Upper lobe of right lung (tissue), 1 donor: ENCODE data around the gene KCTD1. TPM values are rescaled to one million over a fixed set of nuclear protein-coding genes. Genes with fewer than 3 reads are reported as not detected.

ENCODE experiments used
- ATAC-seq: fragments of 200-7000 bp; cut with Tn5 transposase; one replicate; pipeline ENCODE4 v1.9.1; 2020; ENCODE audit warnings: mild to moderate bottlenecking, moderate library complexity
- DNase-seq: peaks from one replicate; pipeline ENCODE4 v3.0.0-alpha.2; 2020
- H3K27ac ChIP-seq: fragments of 200-600 bp; one replicate; pipeline ENCODE4 v1.8.0; 2022
- H3K27me3 ChIP-seq: fragments of 200-600 bp; one replicate; pipeline ENCODE4 v1.8.0; 2022; ENCODE audit warnings: mild to moderate bottlenecking
- H3K36me3 ChIP-seq: fragments of 200-600 bp; one replicate; pipeline ENCODE4 v1.8.0; 2022
- H3K4me1 ChIP-seq: fragments of 200-600 bp; one replicate; pipeline ENCODE4 v1.8.0; 2022
- H3K4me3 ChIP-seq: fragments of 200-600 bp; one replicate; pipeline ENCODE4 v1.8.0; 2022; ENCODE audit warnings: mild to moderate bottlenecking
- H3K9me3 ChIP-seq: fragments of 200-600 bp; one replicate; pipeline ENCODE4 v1.8.0; 2022
- intact Hi-C: fragments of 100-400 bp; cut with DNase I; formaldehyde crosslinking; loops from one replicate; pipeline ENCODE4 v1.11.0; 2022
- microRNA-seq: library from miRNA; unstranded; fragments of <30 nt; microRNA quantifications from one replicate; pipeline ENCODE4 v1.2.0, GENCODE V29; 2020; ENCODE audit warnings: borderline microRNAs expressed
- total RNA-seq: library from RNA; stranded (reverse); fragmentation: NEBNext Ultra II Directional; extraction: Animal tissue kit (Norgen Biotek cat#: 25700); gene quantifications from one replicate; pipeline ENCODE4 v1.2.1, GENCODE V29; 2021
- TF ChIP-seq, protein P1 (sequence below): fragments of 200-600 bp; IDR thresholded peaks from one replicate; pipeline ENCODE4 v1.8.0; 2022; ENCODE audit warnings: antibody characterized with exemption
- donor health status: DM: no; HTN: yes; CAD: no; lungs with severe emphysema.

Gene KCTD1
- total RNA-seq, 1 donor from 2014 or later = 9.8 TPM

DNA sequence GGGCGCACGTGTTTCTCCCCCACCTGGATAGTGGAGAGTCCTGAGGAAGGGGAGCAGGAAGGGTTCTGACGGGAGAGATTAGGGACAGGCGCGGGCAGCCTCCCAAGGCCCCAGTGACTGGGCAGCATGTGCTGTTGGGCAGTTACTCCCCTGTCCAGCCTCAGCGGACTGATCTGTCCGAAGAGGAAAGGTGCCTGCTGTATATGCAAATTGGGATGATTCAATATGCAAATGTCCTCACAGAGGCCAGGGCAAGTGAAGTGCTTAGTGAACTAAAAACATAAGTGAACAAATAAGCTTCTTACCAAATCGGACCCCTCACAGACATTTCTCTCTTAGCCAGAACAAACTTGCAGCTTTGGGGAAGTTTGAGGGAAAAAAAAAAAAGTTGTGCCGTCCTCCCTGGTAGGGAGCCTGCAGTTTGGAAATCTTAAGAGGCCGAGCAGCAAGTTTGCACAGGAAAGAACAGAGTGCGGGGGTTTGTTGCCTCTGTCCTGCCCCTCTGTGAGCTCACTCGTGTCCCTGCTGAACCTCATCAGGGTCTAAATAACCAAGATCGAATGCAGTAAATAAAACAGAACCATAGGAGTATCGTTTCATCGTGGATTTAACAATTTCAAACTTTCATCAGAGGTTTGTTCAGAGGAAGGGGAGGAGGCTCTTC, 141.4 kb downstream of the KCTD1 start:
- Histone ChIP-seq H3K9me3 (no peaks in the 10 kb centered on the region), H3K36me3 (no peaks in the 10 kb centered on the region), H3K4me3 (no peak overlapping the region), H3K27ac (no peak overlapping the region), H3K4me1 (no peaks in the 10 kb centered on the region), H3K27me3 (no peaks in the 10 kb centered on the region)
- DNase-seq (no peak), ATAC-seq (no peak)
- intact Hi-C loops = no loop called here
- TF ChIP-seq, protein P1, sequence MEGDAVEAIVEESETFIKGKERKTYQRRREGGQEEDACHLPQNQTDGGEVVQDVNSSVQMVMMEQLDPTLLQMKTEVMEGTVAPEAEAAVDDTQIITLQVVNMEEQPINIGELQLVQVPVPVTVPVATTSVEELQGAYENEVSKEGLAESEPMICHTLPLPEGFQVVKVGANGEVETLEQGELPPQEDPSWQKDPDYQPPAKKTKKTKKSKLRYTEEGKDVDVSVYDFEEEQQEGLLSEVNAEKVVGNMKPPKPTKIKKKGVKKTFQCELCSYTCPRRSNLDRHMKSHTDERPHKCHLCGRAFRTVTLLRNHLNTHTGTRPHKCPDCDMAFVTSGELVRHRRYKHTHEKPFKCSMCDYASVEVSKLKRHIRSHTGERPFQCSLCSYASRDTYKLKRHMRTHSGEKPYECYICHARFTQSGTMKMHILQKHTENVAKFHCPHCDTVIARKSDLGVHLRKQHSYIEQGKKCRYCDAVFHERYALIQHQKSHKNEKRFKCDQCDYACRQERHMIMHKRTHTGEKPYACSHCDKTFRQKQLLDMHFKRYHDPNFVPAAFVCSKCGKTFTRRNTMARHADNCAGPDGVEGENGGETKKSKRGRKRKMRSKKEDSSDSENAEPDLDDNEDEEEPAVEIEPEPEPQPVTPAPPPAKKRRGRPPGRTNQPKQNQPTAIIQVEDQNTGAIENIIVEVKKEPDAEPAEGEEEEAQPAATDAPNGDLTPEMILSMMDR = no peak

DNA sequence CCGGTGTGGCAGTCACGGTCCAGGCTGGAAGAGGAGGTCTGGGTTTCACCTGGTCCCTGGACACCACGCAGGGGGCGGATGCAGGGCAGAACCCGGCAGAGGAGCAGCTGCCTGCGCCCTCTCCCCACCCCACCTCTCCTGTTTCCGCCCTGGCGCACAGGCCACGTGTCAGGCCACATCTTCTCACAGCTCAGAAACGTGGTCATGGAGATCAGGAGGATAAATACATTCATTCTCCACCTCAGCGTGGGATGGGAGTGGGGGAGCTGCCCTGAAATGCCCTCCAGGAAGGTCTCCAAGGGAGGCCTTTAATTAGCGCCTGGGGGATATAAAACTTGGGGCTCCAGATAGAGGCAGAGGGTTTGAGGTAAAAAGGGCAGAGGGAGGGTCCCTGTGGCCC, 142.0 kb downstream of the KCTD1 start:
- Histone ChIP-seq H3K27me3 (no peaks in the 10 kb centered on the region), H3K27ac (no peak overlapping the region), H3K4me1 (no peaks in the 10 kb centered on the region), H3K36me3 (no peaks in the 10 kb centered on the region), H3K4me3 (no peak overlapping the region), H3K9me3 (no peaks in the 10 kb centered on the region)
- intact Hi-C loops = no loop called here
- TF ChIP-seq, protein P1 = no peak
- no peak for DNase-seq
- no peak for ATAC-seq

DNA sequence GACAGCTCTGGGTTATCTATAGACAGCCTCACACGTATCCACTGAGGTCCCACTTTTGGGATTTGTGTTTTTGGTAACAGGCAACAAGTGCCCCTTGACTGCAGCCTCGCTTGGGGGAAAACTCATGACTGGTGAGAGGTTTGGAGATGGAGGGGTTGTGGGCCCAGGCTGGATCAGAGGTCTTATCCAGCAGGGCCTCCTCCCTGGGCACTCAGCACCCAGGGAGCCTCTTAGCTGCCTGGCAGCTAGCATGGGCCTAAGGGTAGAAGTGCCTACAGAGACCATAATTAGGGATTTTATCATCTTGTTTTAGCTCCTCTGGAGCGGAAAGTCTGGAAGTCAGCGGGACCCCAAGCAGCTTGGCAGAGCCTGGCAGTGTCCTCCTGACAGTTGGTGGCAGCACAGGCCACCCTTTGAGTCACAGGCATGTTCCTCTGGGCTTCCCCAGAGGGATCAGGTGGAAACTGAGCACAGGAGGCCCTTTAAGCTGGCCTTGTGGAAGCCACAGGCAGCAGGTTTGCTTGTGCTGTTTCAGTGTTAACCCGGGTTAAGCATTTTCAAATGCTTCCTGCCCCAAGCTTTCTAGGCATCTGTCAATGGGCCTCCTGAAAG, 143.1 kb downstream of the KCTD1 start:
- intact Hi-C loops = no loop called here
- no peaks in the 10 kb centered on the region for H3K9me3 ChIP-seq
- H3K4me3 ChIP-seq = no peak overlapping the region
- ATAC-seq = peak; percentile 64
- H3K27ac ChIP-seq = no peak overlapping the region
- no peaks in the 10 kb centered on the region for H3K36me3 ChIP-seq
- no peaks in the 10 kb centered on the region for H3K27me3 ChIP-seq
- DNase-seq = no peak
- TF ChIP-seq, protein P1 = peak; percentile 33
- no peaks in the 10 kb centered on the region for H3K4me1 ChIP-seq

Small RNAs within 50 kb of the gene (microRNA-seq; reads per million reads assigned to microRNA genes)
- gene MIR8057 = not detected
